CD14-positive monocyte (primary cell): ENCODE results near the gene UTP3. TPM values are rescaled to one million over a fixed set of nuclear protein-coding genes. Genes with fewer than 3 reads are reported as not detected.
"Not testable (repeated sequence)": the region's sequence is repeated elsewhere in the genome, so short reads cannot be mapped to it uniquely, and the experiment has no call there.

ENCODE experiments used
- DNase-seq, 3 donors: peaks; one replicate each; pipeline ENCODE4 v3.0.0-alpha.2; 2011 to 2022
- H2AFZ ChIP-seq: 2 replicates; pipeline ENCODE4 v1.6.0; 2012; ENCODE audit warnings: mild to moderate bottlenecking, low read depth, low read length, inconsistent platforms; ENCODE audit not compliant: insufficient read depth, poor library complexity, severe bottlenecking
- H3K27ac ChIP-seq, 2 donors: 1 replicate in 1 of 2; 2 replicates in 1 of 2; pipeline ENCODE4 v1.5.1; 2012 to 2013; ENCODE audit warnings: low read length in 2 of 2, control low read depth in 1 of 2, inconsistent platforms in 1 of 2, low read depth in 1 of 2, mild to moderate bottlenecking in 1 of 2
- H3K27me3 ChIP-seq, 2 donors: one replicate each; pipeline versions ENCODE4 v1.6.0 to v1.6.1; 2011 to 2013; ENCODE audit warnings: low read length in 2 of 2; ENCODE audit not compliant: control insufficient read depth in 2 of 2, insufficient read depth in 2 of 2
- H3K36me3 ChIP-seq, 2 donors: replicated peaks in 1 of 2; 1 replicate in 1 of 2; 2 replicates in 1 of 2; pipeline versions ENCODE4 v1.5.1 to v1.6.1; 2012 to 2013; ENCODE audit warnings: low read length in 2 of 2, control low read depth in 1 of 2, inconsistent platforms in 1 of 2, mild to moderate bottlenecking in 1 of 2; ENCODE audit not compliant: insufficient read depth in 2 of 2, control insufficient read depth in 1 of 2
- H3K4me1 ChIP-seq, 2 donors: 1 replicate in 1 of 2; 2 replicates in 1 of 2; pipeline versions ENCODE4 v1.5.1 to v1.6.1; 2012 to 2013; ENCODE audit warnings: low read length in 2 of 2, control low read depth in 1 of 2, inconsistent platforms in 1 of 2, mild to moderate bottlenecking in 1 of 2, moderate library complexity in 1 of 2; ENCODE audit not compliant: insufficient read depth in 2 of 2, control insufficient read depth in 1 of 2
- H3K4me2 ChIP-seq: replicated peaks from 2 replicates; pipeline ENCODE3; 2012; ENCODE audit warnings: low read length, moderate library complexity, mild to moderate bottlenecking; ENCODE audit not compliant: poor library complexity, severe bottlenecking; ENCODE audit errors: extremely low read depth
- H3K4me3 ChIP-seq, 3 experiments: fragments of 200-600 bp in 1 of 3; sonication (generic) in 1 of 3; replicated peaks in 1 of 3; 1 replicate in 2 of 3; 2 replicates in 1 of 3; pipeline ENCODE4 v1.5.1; 2011 to 2013; ENCODE audit warnings: low read length in 3 of 3, mild to moderate bottlenecking in 3 of 3, control low read depth in 2 of 3, low read depth in 2 of 3, inconsistent platforms in 1 of 3, moderate library complexity in 1 of 3
- H3K79me2 ChIP-seq: 2 replicates; pipeline ENCODE4 v1.6.0; 2012; ENCODE audit warnings: mild to moderate bottlenecking, control low read depth, inconsistent platforms, low read length, moderate library complexity; ENCODE audit not compliant: insufficient read depth
- H3K9ac ChIP-seq: 2 replicates; pipeline ENCODE4 v1.6.0; 2017; ENCODE audit warnings: low read length, mild to moderate bottlenecking; ENCODE audit not compliant: insufficient read depth, poor library complexity, severe bottlenecking
- H3K9me3 ChIP-seq, 2 donors: replicated peaks in 1 of 2; 1 replicate in 1 of 2; 2 replicates in 1 of 2; pipeline versions ENCODE4 v1.5.1 to v1.6.1; 2012 to 2013; ENCODE audit warnings: low read length in 2 of 2, control low read depth in 1 of 2; ENCODE audit not compliant: control insufficient read depth in 1 of 2, insufficient read depth in 1 of 2
- H4K20me1 ChIP-seq: 2 replicates; pipeline ENCODE4 v1.6.0; 2012; ENCODE audit warnings: mild to moderate bottlenecking, low read length, control low read depth, moderate library complexity; ENCODE audit not compliant: insufficient read depth
- H3K27ac Mint-ChIP-seq, 7 donors: one replicate each; pipeline ENCODE4 v1.8.0; 2020; ENCODE audit warnings: mild to moderate bottlenecking in 7 of 7, mixed read lengths in 7 of 7, moderate library complexity in 6 of 7, inconsistent platforms in 2 of 7
- H3K27me3 Mint-ChIP-seq, 3 donors: one replicate each; pipeline ENCODE4 v1.8.0; 2021 to 2022; ENCODE audit warnings: low read depth in 3 of 3, mild to moderate bottlenecking in 3 of 3, mixed read lengths in 3 of 3, moderate library complexity in 3 of 3, inconsistent platforms in 1 of 3
- H3K36me3 Mint-ChIP-seq, 2 donors: one replicate each; pipeline ENCODE4 v1.8.0; 2020; ENCODE audit warnings: mixed read lengths in 2 of 2, inconsistent platforms in 1 of 2, mild to moderate bottlenecking in 1 of 2
- H3K4me1 Mint-ChIP-seq: one replicate; pipeline ENCODE4 v1.8.0; 2020; ENCODE audit warnings: mild to moderate bottlenecking, mixed read lengths
- H3K4me3 Mint-ChIP-seq, 2 donors: one replicate each; pipeline ENCODE4 v1.8.0; 2020; ENCODE audit warnings: mild to moderate bottlenecking in 2 of 2, mixed read lengths in 2 of 2, moderate library complexity in 1 of 2
- H3K9me3 Mint-ChIP-seq, 7 donors: one replicate each; pipeline ENCODE4 v1.8.0; 2020 to 2022; ENCODE audit warnings: mixed read lengths in 7 of 7, mild to moderate bottlenecking in 6 of 7, moderate library complexity in 6 of 7, inconsistent platforms in 2 of 7
- WGBS: methylation state at CpG from one replicate; pipeline ENCODE4 v1.1.5; 2013; ENCODE audit warnings: missing lambda C conversion rate; ENCODE audit not compliant: insufficient coverage; 5-methylcytosine and 5-hydroxymethylcytosine counted together
- intact Hi-C, 2 donors: fragments of 100-400 bp; cut with micrococcal nuclease; formaldehyde crosslinking; loops; one replicate each; pipeline versions ENCODE4 v1.15.0 to v1.15.1; 2023
- polyA plus RNA-seq, 3 donors: library from polyadenylated mRNA; depleted of rRNA in 1 of 3; unstranded in 2 of 3; stranded (reverse) in 1 of 3; fragments of 300-500 nt in 2 of 3; fragments of >200 nt in 1 of 3; fragmentation: Illumina TruSeq in 2 of 3; gene quantifications; 1 replicate in 2 of 3; 2 replicates in 1 of 3; pipeline ENCODE4 v1.2.3, GENCODE V29; 2012 to 2021
- TF ChIP-seq, protein P1 (sequence below): fragments of 200-600 bp; IDR thresholded peaks from one replicate; pipeline ENCODE4 v1.8.0; 2022; ENCODE audit warnings: antibody characterized with exemption, mild to moderate bottlenecking

The UTP3 gene
- polyA plus RNA-seq, 3 donors: 3.0 to 10.8 (median 5.0) TPM

DNA sequence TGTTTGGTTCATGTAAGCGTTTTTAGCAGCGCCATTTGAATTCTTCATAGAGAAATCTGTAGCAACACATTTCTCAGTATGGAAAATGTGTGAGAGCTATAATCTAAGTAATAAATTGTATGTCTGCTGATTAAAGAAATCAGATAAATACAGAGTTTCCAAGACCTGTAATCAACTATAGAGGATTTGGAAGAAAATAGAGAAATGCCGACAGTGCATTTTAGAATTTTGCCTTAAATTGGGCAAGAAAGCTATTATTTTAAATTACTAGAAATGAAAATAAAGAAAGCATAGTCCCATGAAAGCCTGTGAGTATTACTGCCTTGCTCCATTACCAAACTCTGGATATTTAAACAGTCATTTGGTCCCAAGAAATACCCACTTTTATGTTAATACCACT is 36.1 kb downstream of the UTP3 start:
- DNase-seq: no peak
- Histone ChIP-seq H3K27ac (no peak overlapping the region), H3K9me3 (no peaks in the 10 kb centered on the region), H2AFZ (no peak overlapping the region), H3K4me1 (peaks cover 7 to 10% of the 10 kb centered on the region in 2 donors), H3K79me2 (peaks cover 30% of the 10 kb centered on the region), H3K4me2 (no peak overlapping the region), H3K4me3 (no peak overlapping the region), H3K27me3 (no peaks in the 10 kb centered on the region), H4K20me1 (no peaks in the 10 kb centered on the region), H3K36me3 (no peaks in the 10 kb centered on the region), H3K9ac (no peak overlapping the region)
- no CpG with 5 or more reads among the region's 3 CpGs for WGBS
- TF ChIP-seq, protein P1, sequence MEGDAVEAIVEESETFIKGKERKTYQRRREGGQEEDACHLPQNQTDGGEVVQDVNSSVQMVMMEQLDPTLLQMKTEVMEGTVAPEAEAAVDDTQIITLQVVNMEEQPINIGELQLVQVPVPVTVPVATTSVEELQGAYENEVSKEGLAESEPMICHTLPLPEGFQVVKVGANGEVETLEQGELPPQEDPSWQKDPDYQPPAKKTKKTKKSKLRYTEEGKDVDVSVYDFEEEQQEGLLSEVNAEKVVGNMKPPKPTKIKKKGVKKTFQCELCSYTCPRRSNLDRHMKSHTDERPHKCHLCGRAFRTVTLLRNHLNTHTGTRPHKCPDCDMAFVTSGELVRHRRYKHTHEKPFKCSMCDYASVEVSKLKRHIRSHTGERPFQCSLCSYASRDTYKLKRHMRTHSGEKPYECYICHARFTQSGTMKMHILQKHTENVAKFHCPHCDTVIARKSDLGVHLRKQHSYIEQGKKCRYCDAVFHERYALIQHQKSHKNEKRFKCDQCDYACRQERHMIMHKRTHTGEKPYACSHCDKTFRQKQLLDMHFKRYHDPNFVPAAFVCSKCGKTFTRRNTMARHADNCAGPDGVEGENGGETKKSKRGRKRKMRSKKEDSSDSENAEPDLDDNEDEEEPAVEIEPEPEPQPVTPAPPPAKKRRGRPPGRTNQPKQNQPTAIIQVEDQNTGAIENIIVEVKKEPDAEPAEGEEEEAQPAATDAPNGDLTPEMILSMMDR: no peak
- peaks cover 0 to 6% of the 10 kb centered on the region in 2 donors for H3K36me3 Mint-ChIP-seq
- H3K27ac Mint-ChIP-seq: no peak overlapping the region
- peaks cover 0 to 2% (median 0%) of the 10 kb centered on the region in 3 donors for H3K27me3 Mint-ChIP-seq
- peaks cover 0 to 2% (median 0%) of the 10 kb centered on the region in 7 donors for H3K9me3 Mint-ChIP-seq
- intact Hi-C loops: no loop called here
- peaks cover 22% of the 10 kb centered on the region for H3K4me1 Mint-ChIP-seq
- no peak overlapping the region for H3K4me3 Mint-ChIP-seq

DNA sequence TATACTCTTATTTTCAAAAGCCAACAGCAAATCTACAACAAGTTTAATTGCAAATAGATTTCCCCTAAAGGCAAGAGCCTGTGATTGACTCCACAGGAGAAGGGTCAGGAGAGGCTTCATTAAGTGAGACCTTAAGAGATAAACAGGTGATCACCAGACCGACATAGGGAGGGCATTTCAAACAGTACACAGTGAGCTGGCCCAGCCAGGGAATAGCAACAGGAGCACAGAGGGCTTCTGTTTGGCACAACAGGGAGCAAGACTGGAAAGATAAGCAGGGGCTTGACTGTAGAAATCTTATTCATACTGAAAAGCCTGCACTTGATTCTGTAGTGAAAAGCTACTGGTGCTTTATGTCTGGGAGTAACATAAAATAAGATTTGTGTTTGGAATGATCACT is 37.3 kb downstream of the UTP3 start:
- Histone ChIP-seq H3K4me2 (no peak overlapping the region), H3K4me1 (peaks cover 7% of the 10 kb centered on the region in 2 donors), H3K27me3 (no peaks in the 10 kb centered on the region), H3K79me2 (peaks cover 22% of the 10 kb centered on the region), H3K9ac (no peak overlapping the region), H3K27ac (no peak overlapping the region), H3K36me3 (no peaks in the 10 kb centered on the region), H3K9me3 (no peaks in the 10 kb centered on the region), H2AFZ (no peak overlapping the region), H3K4me3 (no peak overlapping the region), H4K20me1 (no peaks in the 10 kb centered on the region)
- 100% methylated on average over 1 of the region's 1 CpG for WGBS
- H3K4me1 Mint-ChIP-seq: peaks cover 16% of the 10 kb centered on the region
- peaks cover 0 to 2% (median 0%) of the 10 kb centered on the region in 7 donors for H3K9me3 Mint-ChIP-seq
- intact Hi-C loops: no loop called here
- no peak overlapping the region for H3K4me3 Mint-ChIP-seq
- peaks cover 0 to 2% (median 0%) of the 10 kb centered on the region in 3 donors for H3K27me3 Mint-ChIP-seq
- DNase-seq: no peak
- H3K27ac Mint-ChIP-seq: no peak overlapping the region
- peaks cover 0 to 6% of the 10 kb centered on the region in 2 donors for H3K36me3 Mint-ChIP-seq
- TF ChIP-seq, protein P1: no peak

DNA sequence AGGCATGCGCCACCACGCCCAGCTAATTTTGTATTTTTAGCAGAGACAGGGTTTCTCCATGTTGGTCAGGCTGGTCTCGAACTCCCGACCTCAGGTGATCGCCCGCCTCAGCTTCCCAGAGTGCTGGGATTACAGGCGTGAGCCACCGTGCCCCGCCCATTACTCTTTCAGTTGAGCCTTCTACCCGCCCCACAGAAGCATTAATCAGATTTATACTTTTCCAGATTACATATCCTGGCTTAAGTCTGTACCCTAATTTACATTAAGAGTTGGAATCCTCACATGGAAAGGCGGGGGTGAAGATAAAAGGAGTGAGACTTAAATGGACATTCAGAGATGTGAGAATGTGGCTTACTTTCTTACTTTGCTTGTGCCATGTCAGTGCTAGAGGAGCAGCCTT is 38.2 kb downstream of the UTP3 start:
- intact Hi-C loops, H3K9me3 Mint-ChIP-seq, H3K9ac ChIP-seq, H3K27me3 ChIP-seq, H3K4me3 ChIP-seq, H4K20me1 ChIP-seq, H3K4me1 ChIP-seq, H3K27me3 Mint-ChIP-seq, H3K4me2 ChIP-seq, H3K27ac ChIP-seq, DNase-seq, H3K9me3 ChIP-seq, H3K36me3 ChIP-seq, H3K27ac Mint-ChIP-seq, H3K36me3 Mint-ChIP-seq, H3K4me3 Mint-ChIP-seq, H2AFZ ChIP-seq: not testable (repeated sequence)
- WGBS: 92% methylated on average over 5 of the region's 11 CpGs
- peaks cover 16% of the 10 kb centered on the region for H3K4me1 Mint-ChIP-seq
- H3K79me2 ChIP-seq: peaks cover 29% of the 10 kb centered on the region
